SK-N-SH (cell line): ENCODE results near the gene ZNF614.

Source experiments
- CTCF ChIP-seq: fragments of 200-600 bp; sonication (generic); IDR thresholded peaks from 2 replicates; pipeline ENCODE4 v1.6.1; 2017; ENCODE audit warnings: antibody characterized with exemption, mild to moderate bottlenecking, moderate library complexity
- GABPA ChIP-seq: IDR thresholded peaks from 2 replicates; pipeline ENCODE4 v1.4.0; 2012; ENCODE audit warnings: low read depth, mild to moderate bottlenecking
- MAX ChIP-seq: IDR thresholded peaks from 2 replicates; pipeline ENCODE4 v1.4.0; 2012; ENCODE audit warnings: low read depth
- POLR2AphosphoS5 ChIP-seq: IDR thresholded peaks from 2 replicates; pipeline ENCODE4 v1.6.1; 2012; ENCODE audit warnings: low read depth, low read length
- RFX5 ChIP-seq: IDR thresholded peaks from 2 replicates; pipeline ENCODE4 v1.6.1; 2012; ENCODE audit warnings: mild to moderate bottlenecking, improper control_type of control experiment, low read length
- RXRA ChIP-seq: IDR thresholded peaks from 2 replicates; pipeline ENCODE4 v1.4.0; 2012; ENCODE audit warnings: low read depth, mild to moderate bottlenecking, borderline replicate concordance
- SMC3 ChIP-seq: IDR thresholded peaks from 2 replicates; pipeline ENCODE4 v1.6.1; 2012; ENCODE audit warnings: low read depth, low read length, improper control_type of control experiment

- no peak for TF ChIP-seq SMC3
- no peak for TF ChIP-seq CTCF
- TF ChIP-seq RFX5, result no peak
- TF ChIP-seq RXRA, result no peak
- no peak for TF ChIP-seq GABPA
- TF ChIP-seq MAX, result no peak
- TF ChIP-seq POLR2AphosphoS5, result no peak
These were observed 38.2 kb upstream of the ZNF614 start for GRCh38 chr19:52066258-52066863.
